Thyroid gland (tissue), 4 donors: Measurements from ENCODE around the gene IMMP1L. TPM values are rescaled to one million over a fixed set of nuclear protein-coding genes. Genes with fewer than 3 reads are reported as not detected.

Source experiments
- DNase-seq, 2 donors: peaks; one replicate each; pipeline ENCODE4 v3.0.0-alpha.2; 2019
- H3K27ac ChIP-seq, 3 donors: fragments of 200-600 bp; sonication (generic); 1 replicate in 2 of 3; 2 replicates in 1 of 3; pipeline ENCODE4 v1.5.1; 2016 to 2019; ENCODE audit warnings: mild to moderate bottlenecking in 1 of 3, moderate library complexity in 1 of 3
- H3K27me3 ChIP-seq: fragments of 200-600 bp; sonication (generic); one replicate; pipeline ENCODE4 v1.5.1; 2019
- H3K36me3 ChIP-seq, 2 donors: fragments of 200-600 bp; sonication (generic); one replicate each; pipeline ENCODE4 v1.5.1; 2016 to 2019
- H3K4me1 ChIP-seq, 2 donors: fragments of 200-600 bp; sonication (generic); one replicate each; pipeline ENCODE4 v1.5.1; 2017 to 2019
- H3K4me3 ChIP-seq, 3 donors: fragments of 200-600 bp; sonication (generic); replicated peaks in 1 of 3; 1 replicate in 2 of 3; 2 replicates in 1 of 3; pipeline ENCODE4 v1.5.1; 2016; ENCODE audit warnings: mild to moderate bottlenecking in 1 of 3
- H3K9me3 ChIP-seq: fragments of 200-600 bp; sonication (generic); one replicate; pipeline ENCODE4 v1.5.1; 2017
- POLR2A ChIP-seq, 2 donors: fragments of 450-650 bp; IDR thresholded peaks; one replicate each; pipeline ENCODE4 v1.6.1; 2017; ENCODE audit warnings: antibody characterized with exemption in 2 of 2, mild to moderate bottlenecking in 2 of 2, moderate library complexity in 1 of 2
- WGBS, 2 donors: methylation state at CpG; one replicate each; pipeline ENCODE4 v1.1.5; 2017; 5-methylcytosine and 5-hydroxymethylcytosine counted together
- intact Hi-C: fragments of 100-400 bp; cut with DNase I; formaldehyde crosslinking; loops from one replicate; pipeline ENCODE4 v1.15.1; 2023
- total RNA-seq, 4 donors: library from RNA; depleted of rRNA; stranded (reverse); fragments of >200 nt; gene quantifications; one replicate each; pipeline ENCODE4 v1.2.3, GENCODE V29; 2016
- TF ChIP-seq, protein P1 (sequence below), 6 experiments: fragments of 200-600 bp in 3 of 6; fragments of 450-650 bp in 3 of 6; sonication (generic) in 3 of 6; IDR thresholded peaks; one replicate each; pipeline ENCODE4 v1.5.1; 2016 to 2019; ENCODE audit warnings: antibody characterized with exemption in 6 of 6, mild to moderate bottlenecking in 2 of 6, inconsistent platforms in 1 of 6, moderate library complexity in 1 of 6

Gene IMMP1L
- total RNA-seq, 4 donors from 2014 or later = 9.5 to 76.9 (median 14.7) TPM

GRCh38 chr11:31455177-31455576 is 54.2 kb downstream of the IMMP1L start:
- 98% methylated on average over 3 of the region's 3 CpGs for WGBS, 2 donors
- intact Hi-C loops = no loop called here

GRCh38 chr11:31450841-31451240 is 58.6 kb downstream of the IMMP1L start:
- no peak for DNase-seq
- H3K27me3 ChIP-seq = no peaks in the 10 kb centered on the region
- no peak overlapping the region for H3K27ac ChIP-seq
- TF ChIP-seq POLR2A (IDR thresholded peaks at IDR 0.05) = no peak
- TF ChIP-seq, protein P1, sequence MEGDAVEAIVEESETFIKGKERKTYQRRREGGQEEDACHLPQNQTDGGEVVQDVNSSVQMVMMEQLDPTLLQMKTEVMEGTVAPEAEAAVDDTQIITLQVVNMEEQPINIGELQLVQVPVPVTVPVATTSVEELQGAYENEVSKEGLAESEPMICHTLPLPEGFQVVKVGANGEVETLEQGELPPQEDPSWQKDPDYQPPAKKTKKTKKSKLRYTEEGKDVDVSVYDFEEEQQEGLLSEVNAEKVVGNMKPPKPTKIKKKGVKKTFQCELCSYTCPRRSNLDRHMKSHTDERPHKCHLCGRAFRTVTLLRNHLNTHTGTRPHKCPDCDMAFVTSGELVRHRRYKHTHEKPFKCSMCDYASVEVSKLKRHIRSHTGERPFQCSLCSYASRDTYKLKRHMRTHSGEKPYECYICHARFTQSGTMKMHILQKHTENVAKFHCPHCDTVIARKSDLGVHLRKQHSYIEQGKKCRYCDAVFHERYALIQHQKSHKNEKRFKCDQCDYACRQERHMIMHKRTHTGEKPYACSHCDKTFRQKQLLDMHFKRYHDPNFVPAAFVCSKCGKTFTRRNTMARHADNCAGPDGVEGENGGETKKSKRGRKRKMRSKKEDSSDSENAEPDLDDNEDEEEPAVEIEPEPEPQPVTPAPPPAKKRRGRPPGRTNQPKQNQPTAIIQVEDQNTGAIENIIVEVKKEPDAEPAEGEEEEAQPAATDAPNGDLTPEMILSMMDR (IDR thresholded peaks at IDR 0.05) = no peak
- no peaks in the 10 kb centered on the region for H3K9me3 ChIP-seq
- no peak overlapping the region for H3K4me3 ChIP-seq
- intact Hi-C loops = no loop called here
- 92 to 100% methylated on average over 1 of the region's 1 CpG for WGBS, 2 donors
- H3K36me3 ChIP-seq = no peaks in the 10 kb centered on the region
- H3K4me1 ChIP-seq = no peaks in the 10 kb centered on the region

More at GRCh38 chr11:31455177-31455576, 54.2 kb downstream of the IMMP1L start:
- Histone ChIP-seq H3K4me1 (no peaks in the 10 kb centered on the region), H3K36me3 (no peaks in the 10 kb centered on the region), H3K9me3 (no peaks in the 10 kb centered on the region), H3K4me3 (no peak overlapping the region), H3K27me3 (no peaks in the 10 kb centered on the region), H3K27ac (no peak overlapping the region)
- TF ChIP-seq, protein P1 (IDR thresholded peaks at IDR 0.05) = no peak
- TF ChIP-seq POLR2A (IDR thresholded peaks at IDR 0.05) = no peak
- no peak for DNase-seq

- H3K27me3 ChIP-seq = no peaks in the 10 kb centered on the region
- no peaks in the 10 kb centered on the region for H3K4me1 ChIP-seq
- no peaks in the 10 kb centered on the region for H3K36me3 ChIP-seq
- no peak for DNase-seq
- TF ChIP-seq POLR2A (IDR thresholded peaks at IDR 0.05) = no peak
- TF ChIP-seq, protein P1 (IDR thresholded peaks at IDR 0.05) = no peak
- no peak overlapping the region for H3K4me3 ChIP-seq
- intact Hi-C loops = no loop called here
- no peak overlapping the region for H3K27ac ChIP-seq
- no peaks in the 10 kb centered on the region for H3K9me3 ChIP-seq
- WGBS, 2 donors = 85 to 90% methylated on average over 2 of the region's 2 CpGs
Measured at GRCh38 chr11:31449040-31449439, 60.4 kb downstream of the IMMP1L start.

GRCh38 chr11:31445621-31446020 is 63.8 kb downstream of the IMMP1L start:
- TF ChIP-seq POLR2A (IDR thresholded peaks at IDR 0.05) = no peak
- TF ChIP-seq, protein P1 (IDR thresholded peaks at IDR 0.05) = no peak
- Histone ChIP-seq H3K27me3 (no peaks in the 10 kb centered on the region), H3K36me3 (no peaks in the 10 kb centered on the region), H3K27ac (no peak overlapping the region), H3K4me1 (no peaks in the 10 kb centered on the region), H3K9me3 (no peaks in the 10 kb centered on the region), H3K4me3 (no peak overlapping the region)
- 97% methylated on average over 4 of the region's 4 CpGs for WGBS, 2 donors
- DNase-seq = no peak
- intact Hi-C loops = no loop called here

- H3K27me3 ChIP-seq = no peaks in the 10 kb centered on the region
- WGBS, 2 donors = 82 to 83% methylated on average over 3 of the region's 3 CpGs
- no peak for DNase-seq
- H3K4me1 ChIP-seq = no peaks in the 10 kb centered on the region
- no peaks in the 10 kb centered on the region for H3K9me3 ChIP-seq
- H3K4me3 ChIP-seq = no peak overlapping the region
- intact Hi-C loops = no loop called here
- no peaks in the 10 kb centered on the region for H3K36me3 ChIP-seq
- no peak overlapping the region for H3K27ac ChIP-seq
- TF ChIP-seq POLR2A (IDR thresholded peaks at IDR 0.05) = no peak
- TF ChIP-seq, protein P1 (IDR thresholded peaks at IDR 0.05) = no peak
Measured at GRCh38 chr11:31443802-31444201, 65.6 kb downstream of the IMMP1L start.
